HCT116 (cell line): ENCODE results near the gene UBE3D. TPM values are rescaled to one million over a fixed set of nuclear protein-coding genes. Genes with fewer than 3 reads are reported as not detected.

Source experiments
- ATAC-seq: fragments of 200-7000 bp; cut with Tn5 transposase; 2 replicates; pipeline ENCODE4 v1.9.1; 2020; ENCODE audit warnings: mild to moderate bottlenecking, moderate library complexity
- BruUV-seq: library from RNA; stranded (reverse); fragments of 400-500 nt; replicated peaks from 2 replicates; lab custom pipeline; 2021; lab: Mats Ljungman, UMichigan
- CTCF ChIA-PET: fragments of 300-600 bp; sonication (Branson Sonifier 250); formaldehyde crosslinking; loops from one replicate; lab custom pipeline; 2021; ENCODE audit warnings: antibody characterized with exemption; lab: Charles Lee
- POLR2A ChIA-PET: fragments of 300-600, 350-600 bp; sonication (Branson Sonifier 250); formaldehyde crosslinking; loops from one replicate; lab custom pipeline; 2021; ENCODE audit warnings: antibody characterized with exemption; lab: Charles Lee
- RAD21 ChIA-PET, 2 experiments: fragments of 300-600 bp; sonication (Branson Sonifier 250); formaldehyde crosslinking; loops; one replicate each; lab custom pipeline; 2023; ENCODE audit warnings: low total read pairs in 2 of 2; ENCODE audit not compliant: uncharacterized antibody in 2 of 2, unreplicated experiment in 2 of 2, low non-redundant PET in 1 of 2; lab: Charles Lee
- DNase-seq: peaks from one replicate; pipeline ENCODE4 v3.0.0-alpha.2; 2010; ENCODE audit warnings: low read depth, low spot score
- H2AFZ ChIP-seq: fragments of 200-600 bp; shearing (Covaris generic), sonication (generic); 2 replicates; pipeline ENCODE4 v1.6.1; 2017; ENCODE audit warnings: low read depth, mixed run types, mixed read lengths, antibody characterized with exemption, low read length; ENCODE audit not compliant: poor library complexity, severe bottlenecking
- H3K27ac ChIP-seq: 2 replicates; pipeline ENCODE4 v1.5.1; 2012; ENCODE audit warnings: low read depth, low read length
- H3K27me3 ChIP-seq: fragments of 200-600 bp; sonication (generic); 2 replicates; pipeline ENCODE4 v1.6.1; 2016; ENCODE audit warnings: mixed run types, low read length, mixed read lengths; ENCODE audit not compliant: insufficient read depth
- H3K36me3 ChIP-seq, 2 experiments: fragments of 200-500 bp in 1 of 2; fragments of 200-600 bp in 1 of 2; sonication (Bioruptor generic) in 1 of 2; sonication (generic) in 1 of 2; 2 replicates each; pipeline versions ENCODE4 v1.5.1 to v1.6.1; 2014 to 2016; ENCODE audit warnings: low read length in 2 of 2, inconsistent platforms in 1 of 2, mixed read lengths in 1 of 2, mixed run types in 1 of 2; ENCODE audit not compliant: insufficient read depth in 2 of 2, control insufficient read depth in 1 of 2
- H3K4me1 ChIP-seq, 2 experiments: fragments of 200-600 bp in 1 of 2; sonication (generic) in 1 of 2; 2 replicates each; pipeline versions ENCODE4 v1.5.1 to v1.6.1; 2012 to 2017; ENCODE audit warnings: low read length in 2 of 2, inconsistent platforms in 1 of 2, mild to moderate bottlenecking in 1 of 2, mixed read lengths in 1 of 2, mixed run types in 1 of 2, moderate library complexity in 1 of 2; ENCODE audit not compliant: insufficient read depth in 2 of 2, control insufficient read depth in 1 of 2
- H3K4me2 ChIP-seq: fragments of 200-600 bp; sonication (generic); 2 replicates; pipeline ENCODE4 v1.6.1; 2017; ENCODE audit warnings: mixed run types, low read length, mixed read lengths
- H3K4me3 ChIP-seq, 2 experiments: fragments of 200-600 bp in 1 of 2; sonication (generic) in 1 of 2; replicated peaks in 1 of 2; 2 replicates each; pipeline ENCODE4 v1.5.1; 2011 to 2016; ENCODE audit warnings: low read length in 2 of 2, control low read depth in 1 of 2, low read depth in 1 of 2, mild to moderate bottlenecking in 1 of 2, mixed read lengths in 1 of 2, mixed run types in 1 of 2
- H3K79me2 ChIP-seq: fragments of 200-600 bp; sonication (generic); 2 replicates; pipeline ENCODE4 v1.6.1; 2017; ENCODE audit warnings: mild to moderate bottlenecking, mixed run types, low read length, moderate library complexity, mixed read lengths; ENCODE audit not compliant: insufficient read depth
- H3K9ac ChIP-seq: fragments of 200-600 bp; sonication (generic); 2 replicates; pipeline ENCODE4 v1.6.1; 2016; ENCODE audit warnings: low read length, mixed read lengths
- H3K9me2 ChIP-seq: fragments of 200-600 bp; sonication (generic), shearing (Covaris generic); 2 replicates; pipeline ENCODE4 v1.6.1; 2017; ENCODE audit warnings: mixed run types, mild to moderate bottlenecking, moderate library complexity; ENCODE audit not compliant: insufficient read depth
- H3K9me3 ChIP-seq, 2 experiments: fragments of 200-500 bp in 1 of 2; fragments of 200-600 bp in 1 of 2; sonication (Bioruptor generic) in 1 of 2; sonication (generic) in 1 of 2; 2 replicates each; pipeline ENCODE4 v1.6.1; 2014 to 2017; ENCODE audit warnings: low read length in 2 of 2, mixed read lengths in 2 of 2, inconsistent platforms in 1 of 2, low read depth in 1 of 2, mild to moderate bottlenecking in 1 of 2, mixed run types in 1 of 2, moderate library complexity in 1 of 2; ENCODE audit not compliant: control insufficient read depth in 1 of 2, insufficient read depth in 1 of 2
- H4K20me1 ChIP-seq: fragments of 200-600 bp; sonication (generic), shearing (Covaris generic); 2 replicates; pipeline ENCODE4 v1.6.1; 2017; ENCODE audit warnings: mixed run types, mild to moderate bottlenecking, moderate library complexity; ENCODE audit not compliant: insufficient read depth
- ATF3 ChIP-seq: IDR thresholded peaks from 2 replicates; pipeline ENCODE4 v1.6.1; 2012
- CBX3 ChIP-seq: IDR thresholded peaks from 2 replicates; pipeline ENCODE4 v1.6.1; 2012; ENCODE audit warnings: low read depth
- CEBPB ChIP-seq: IDR thresholded peaks from 2 replicates; pipeline ENCODE4 v1.6.1; 2012; ENCODE audit warnings: low read depth
- CTCF ChIP-seq, 3 experiments: fragments of 200-600 bp in 1 of 3; sonication (generic) in 1 of 3; IDR thresholded peaks in 2 of 3; conservative IDR thresholded peaks in 1 of 3; 2 replicates each; pipeline ENCODE4 v1.5.1; 2012 to 2017; ENCODE audit warnings: low read depth in 2 of 3, low read length in 2 of 3, antibody characterized with exemption in 1 of 3, borderline replicate concordance in 1 of 3, control low read depth in 1 of 3, mild to moderate bottlenecking in 1 of 3, mixed read lengths in 1 of 3, mixed run types in 1 of 3, moderate library complexity in 1 of 3; ENCODE audit not compliant: insufficient read depth in 1 of 3
- EGR1 ChIP-seq: IDR thresholded peaks from 2 replicates; pipeline ENCODE4 v1.6.1; 2012; ENCODE audit warnings: low read depth
- ELF1 ChIP-seq: IDR thresholded peaks from 2 replicates; pipeline ENCODE4 v1.6.1; 2012; ENCODE audit warnings: low read depth, borderline replicate concordance
- EZH2 ChIP-seq: fragments of 200-600 bp; sonication (generic); IDR thresholded peaks from 2 replicates; pipeline ENCODE4 v1.6.1; 2017; ENCODE audit warnings: antibody characterized with exemption, mixed run types
- EZH2phosphoT487 ChIP-seq: fragments of 200-600 bp; IDR thresholded peaks from 2 replicates; pipeline ENCODE4 v1.6.1; 2018; ENCODE audit warnings: antibody characterized with exemption, borderline replicate concordance
- FOSL1 ChIP-seq: IDR thresholded peaks from 2 replicates; pipeline ENCODE4 v1.6.1; 2012; ENCODE audit warnings: low read depth
- MAX ChIP-seq: IDR thresholded peaks from 2 replicates; pipeline ENCODE4 v1.6.1; 2012
- POLR2A ChIP-seq: IDR thresholded peaks from 2 replicates; pipeline ENCODE4 v1.7.0; 2011; ENCODE audit warnings: borderline replicate concordance; ENCODE audit not compliant: insufficient read depth, insufficient read length; ENCODE audit errors: extremely low read depth
- RAD21 ChIP-seq: IDR thresholded peaks from 2 replicates; pipeline ENCODE4 v1.6.1; 2012; ENCODE audit warnings: low read depth, mild to moderate bottlenecking
- REST ChIP-seq: IDR thresholded peaks from 2 replicates; pipeline ENCODE4 v1.6.1; 2012; ENCODE audit warnings: low read depth
- SIN3A ChIP-seq: IDR thresholded peaks from 2 replicates; pipeline ENCODE4 v1.6.1; 2012; ENCODE audit warnings: low read depth
- SP1 ChIP-seq: IDR thresholded peaks from 2 replicates; pipeline ENCODE4 v1.6.1; 2012; ENCODE audit warnings: low read depth
- SRF ChIP-seq: IDR thresholded peaks from 2 replicates; pipeline ENCODE4 v1.6.1; 2012; ENCODE audit warnings: low read depth
- TCF7L2 ChIP-seq: IDR thresholded peaks from 2 replicates; pipeline ENCODE4 v1.7.0; 2011; ENCODE audit warnings: borderline replicate concordance, inconsistent platforms; ENCODE audit not compliant: insufficient read depth, insufficient read length; ENCODE audit errors: extremely low read depth
- YY1 ChIP-seq: IDR thresholded peaks from 2 replicates; pipeline ENCODE4 v1.6.1; 2011; ENCODE audit warnings: low read length, low read depth, moderate library complexity, mild to moderate bottlenecking; ENCODE audit not compliant: insufficient replicate concordance; ENCODE audit errors: extremely low read depth
- ZBTB33 ChIP-seq: IDR thresholded peaks from 2 replicates; pipeline ENCODE4 v1.6.1; 2011; ENCODE audit warnings: mild to moderate bottlenecking, low read length, moderate library complexity; ENCODE audit not compliant: insufficient replicate concordance; ENCODE audit errors: extremely low read depth
- ZFX ChIP-seq: fragments of 450-650 bp; IDR thresholded peaks from 2 replicates; pipeline ENCODE4 v1.6.1; 2017
- intact Hi-C: fragments of 100-400 bp; cut with micrococcal nuclease; formaldehyde crosslinking; loops from 2 replicates; pipeline ENCODE4 v1.10.0; 2022
- total RNA-seq: library from RNA; stranded (reverse); gene quantifications from one replicate; pipeline ENCODE4 v1.2.1, GENCODE V29; 2021; ENCODE audit not compliant: unreplicated experiment

Gene UBE3D
- total RNA-seq, 1 experiment from 2014 or later, result 9.0 TPM

GRCh38 chr6:82917346-82918064 lies 148.1 kb downstream of the UBE3D start:
- intact Hi-C loops, result no loop called here
- TF ChIP-seq SIN3A (no peak), EGR1 (no peak), ATF3 (no peak), TCF7L2 (no peak), RAD21 (no peak), ELF1 (no peak), ZBTB33 (no peak), SRF (no peak), POLR2A (no peak), YY1 (no peak), EZH2 (no peak), MAX (no peak), EZH2phosphoT487 (no peak), SP1 (no peak), FOSL1 (no peak), CBX3 (no peak), REST (no peak), CTCF (IDR thresholded peaks at IDR 0.05 in 2 of 3, conservative IDR thresholded peaks at IDR 0.05 in 1 of 3; ENCODE audit: borderline replicate concordance in 1 of 3, insufficient read depth in 1 of 3, low read depth in 2 of 3, low read length in 2 of 3) (no peak), ZFX (no peak), CEBPB (no peak)
- H3K4me1 ChIP-seq, result no peaks in the 10 kb centered on the region
- ATAC-seq, result no peak
- BruUV-seq, result no TSS peak
- DNase-seq, result no peak
- H3K9me2 ChIP-seq, result no peaks in the 10 kb centered on the region
- H3K27me3 ChIP-seq, result no peaks in the 10 kb centered on the region
- no peaks in the 10 kb centered on the region for H4K20me1 ChIP-seq
- ChIA-PET CTCF (no interaction called here), RAD21 (no interaction called here), POLR2A (no interaction called here)
- H3K9ac ChIP-seq, result no peak overlapping the region
- H3K4me3 ChIP-seq, result no peak overlapping the region
- H3K9me3 ChIP-seq, result no peaks in the 10 kb centered on the region
- no peaks in the 10 kb centered on the region for H3K36me3 ChIP-seq
- no peak overlapping the region for H3K27ac ChIP-seq
- no peak overlapping the region for H2AFZ ChIP-seq
- no peaks in the 10 kb centered on the region for H3K79me2 ChIP-seq
- H3K4me2 ChIP-seq, result no peak overlapping the region
